Activated CD4-positive, alpha-beta T cell treated with anti-CD3 and anti-CD28 coated beads, Interleukin-2, amount 50 U/mL, for 4 hours (primary cell): ENCODE data around the gene TMEM229B.

Experiments used
- DNase-seq, 2 experiments: peaks; one replicate each; pipeline ENCODE4 v3.0.0-alpha.2; 2020

TMEM229B gene

DNA sequence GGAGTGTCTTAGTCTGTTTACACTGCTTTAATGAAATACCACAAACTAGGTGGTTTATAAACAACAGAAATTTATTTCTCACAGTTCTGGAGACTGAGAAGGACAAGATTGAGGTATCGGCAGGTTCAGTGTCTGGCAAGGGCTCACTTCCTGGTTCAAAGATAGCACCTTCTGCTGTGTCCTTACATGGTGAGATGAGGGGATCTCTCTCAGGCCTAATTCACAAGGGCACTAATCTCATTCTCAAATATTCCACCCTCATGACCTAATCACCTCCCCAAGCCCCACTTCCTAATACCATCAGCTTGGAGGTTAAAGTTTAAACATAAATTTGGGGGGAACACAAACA, 41.5 kb downstream of the TMEM229B start:
- no peak for DNase-seq

DNA sequence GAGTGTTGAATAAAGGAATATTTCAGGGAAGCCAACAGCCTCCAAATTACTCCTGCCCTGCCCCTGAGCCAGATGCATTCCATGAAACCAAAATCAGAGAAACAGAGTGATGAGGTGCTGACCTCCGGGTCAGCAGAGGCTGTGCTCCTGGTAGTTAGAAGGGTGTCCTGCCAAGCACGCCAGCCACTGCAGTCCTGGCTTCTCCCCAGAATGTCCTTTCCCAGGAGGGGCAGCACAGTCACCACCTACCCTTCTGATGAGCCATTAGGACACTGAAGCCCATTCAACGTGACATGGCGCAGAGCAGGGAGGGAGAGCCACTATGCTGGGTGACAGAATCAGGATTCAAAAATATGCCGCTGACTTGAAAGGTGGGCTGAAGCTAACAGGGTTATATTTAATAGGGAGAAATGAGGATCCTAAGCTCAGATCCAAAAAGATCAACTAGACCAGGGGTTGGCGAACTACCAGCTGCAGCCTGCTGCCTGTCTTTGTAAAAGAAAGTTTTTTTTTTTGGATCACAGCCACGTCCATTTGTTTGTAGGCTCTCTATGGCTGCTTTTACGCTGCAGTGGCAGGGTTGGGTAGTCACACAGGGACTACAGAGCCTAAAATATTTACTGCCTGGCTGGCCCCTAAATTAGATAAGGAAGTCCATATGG, 42.0 kb downstream of the TMEM229B start:
- no peak for DNase-seq

DNA sequence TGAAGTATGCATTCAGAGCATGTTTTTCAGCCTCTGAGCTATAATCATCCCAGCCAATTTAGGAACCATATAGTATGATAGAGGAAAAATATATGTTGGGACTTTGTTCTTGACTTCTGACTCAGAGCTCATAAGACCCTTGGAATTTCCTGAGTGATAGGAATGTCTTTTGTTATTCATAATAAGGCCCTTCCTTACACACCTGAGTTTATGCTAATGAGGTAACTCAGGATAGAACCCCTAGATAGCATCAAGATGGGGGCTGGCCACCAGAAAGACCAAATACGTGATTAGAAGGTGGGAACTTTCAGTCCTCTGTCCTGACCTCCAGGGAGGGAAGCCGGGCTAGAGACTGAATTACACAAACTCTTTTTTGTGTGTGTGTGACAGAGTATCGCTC, 44.1 kb downstream of the TMEM229B start:
- no peak for DNase-seq

DNA sequence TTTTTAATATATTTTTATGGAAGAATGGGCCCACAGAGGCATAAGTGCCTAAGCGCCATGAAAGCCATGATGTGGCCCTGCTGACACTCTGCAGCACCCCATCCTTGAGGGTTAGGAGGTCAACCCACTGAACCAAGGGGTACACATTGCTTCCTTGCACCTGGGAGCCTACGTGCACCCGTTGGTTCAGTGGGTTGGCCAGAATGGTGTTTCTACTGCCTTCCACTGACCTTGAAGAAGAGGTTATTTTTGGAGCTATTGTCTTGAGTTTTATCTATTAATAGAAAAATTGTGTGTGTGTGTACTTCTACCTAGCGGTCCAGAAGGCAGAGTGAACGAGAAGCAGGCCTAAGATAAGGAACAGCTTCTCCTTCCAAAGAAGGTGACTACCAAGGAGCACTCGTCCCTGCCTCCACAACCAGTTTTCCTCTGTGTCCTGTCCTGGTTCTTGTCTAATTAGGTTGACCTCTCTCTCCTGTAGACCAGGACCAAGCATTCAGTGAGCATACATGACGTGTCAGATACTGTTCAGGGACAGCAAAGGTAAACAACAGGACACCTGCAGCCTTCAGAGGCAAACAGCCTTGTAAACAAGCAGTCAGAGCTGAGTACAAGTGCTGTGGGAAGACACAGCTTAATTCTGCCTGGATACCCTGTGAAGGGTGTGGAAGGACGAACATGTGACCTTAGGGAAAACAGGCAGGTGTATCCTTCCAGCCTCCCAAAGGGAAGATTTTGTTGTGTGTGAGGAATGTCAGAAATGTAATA, 46.2 kb downstream of the TMEM229B start:
- no peak for DNase-seq

DNA sequence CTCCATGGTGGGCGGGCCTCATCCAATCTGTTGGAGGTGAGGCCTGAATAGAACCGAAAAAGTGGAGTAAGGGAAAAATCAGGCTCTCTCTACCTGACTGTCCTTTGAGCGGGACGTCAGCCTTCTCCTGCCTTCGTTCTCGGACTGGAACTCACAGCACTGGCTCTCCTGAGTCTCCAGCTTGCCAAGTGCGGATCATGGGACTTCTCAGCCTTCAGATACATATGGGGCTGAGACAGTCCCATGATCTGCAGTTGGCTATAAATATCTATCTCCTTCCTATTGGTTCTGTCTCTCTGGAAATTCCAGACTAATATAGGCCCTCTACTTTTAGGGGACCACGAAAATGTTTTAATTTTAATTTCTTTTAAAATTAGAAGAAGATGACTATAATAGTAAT, 46.8 kb downstream of the TMEM229B start:
- DNase-seq: no peak

DNA sequence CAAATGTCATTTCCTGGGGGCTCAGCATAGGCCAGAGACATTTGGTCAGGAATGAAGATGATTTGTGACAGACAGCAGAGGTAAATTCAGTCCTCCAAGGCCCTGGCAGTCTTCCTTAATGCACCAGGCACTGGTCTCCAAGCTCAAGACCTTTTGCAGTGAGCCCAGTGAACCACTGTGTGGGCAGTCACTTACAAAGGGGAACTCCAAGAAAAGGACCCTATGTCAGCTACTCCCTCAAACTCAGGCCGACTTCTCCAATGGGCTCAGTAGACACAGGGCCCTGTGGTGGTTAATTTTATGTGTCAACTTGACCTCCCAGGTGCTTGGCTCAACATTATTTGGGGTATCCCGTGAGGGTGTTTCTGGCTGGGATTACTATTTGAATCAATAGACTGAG, 47.3 kb downstream of the TMEM229B start:
- no peak for DNase-seq

DNA sequence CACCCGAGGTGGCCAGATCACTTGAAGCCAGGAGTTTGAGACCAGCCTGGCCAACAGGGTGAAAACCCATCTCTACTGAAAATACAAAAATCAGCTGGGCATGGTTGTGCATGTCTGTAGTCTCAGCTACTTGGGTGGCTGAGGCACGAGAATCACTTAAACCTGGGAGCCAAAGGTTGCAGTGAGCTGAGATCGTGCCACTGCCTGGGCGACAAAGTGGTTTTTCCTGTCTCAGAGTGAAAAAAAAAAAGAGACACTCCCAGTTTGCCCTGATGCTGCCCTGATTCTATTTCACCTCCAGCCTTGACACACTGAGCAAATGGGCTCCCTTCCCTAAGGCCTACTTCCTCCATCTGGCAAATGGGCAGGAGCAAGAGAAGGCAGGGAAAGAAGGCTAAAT, 48.0 kb downstream of the TMEM229B start:
- no peak for DNase-seq

DNA sequence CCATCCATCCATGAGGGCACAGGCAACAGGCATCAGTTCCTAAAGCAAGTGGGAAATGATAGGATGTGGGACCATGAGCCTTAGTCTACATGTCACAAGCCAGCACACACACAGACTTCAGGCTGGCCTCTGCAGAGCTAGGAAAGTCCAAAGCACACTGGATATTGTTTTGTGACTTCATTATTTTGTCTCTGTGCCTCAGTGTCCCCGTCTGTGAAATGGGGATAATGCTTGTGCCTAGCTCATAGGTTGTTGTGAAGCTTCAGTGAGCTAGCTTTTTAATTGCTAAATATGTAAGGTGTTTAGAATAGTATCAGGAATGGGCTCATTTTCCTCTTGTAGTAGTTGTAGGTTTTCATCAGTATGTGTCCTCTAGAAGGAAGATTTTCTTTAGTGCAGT, 49.6 kb downstream of the TMEM229B start:
- no peak for DNase-seq

DNA sequence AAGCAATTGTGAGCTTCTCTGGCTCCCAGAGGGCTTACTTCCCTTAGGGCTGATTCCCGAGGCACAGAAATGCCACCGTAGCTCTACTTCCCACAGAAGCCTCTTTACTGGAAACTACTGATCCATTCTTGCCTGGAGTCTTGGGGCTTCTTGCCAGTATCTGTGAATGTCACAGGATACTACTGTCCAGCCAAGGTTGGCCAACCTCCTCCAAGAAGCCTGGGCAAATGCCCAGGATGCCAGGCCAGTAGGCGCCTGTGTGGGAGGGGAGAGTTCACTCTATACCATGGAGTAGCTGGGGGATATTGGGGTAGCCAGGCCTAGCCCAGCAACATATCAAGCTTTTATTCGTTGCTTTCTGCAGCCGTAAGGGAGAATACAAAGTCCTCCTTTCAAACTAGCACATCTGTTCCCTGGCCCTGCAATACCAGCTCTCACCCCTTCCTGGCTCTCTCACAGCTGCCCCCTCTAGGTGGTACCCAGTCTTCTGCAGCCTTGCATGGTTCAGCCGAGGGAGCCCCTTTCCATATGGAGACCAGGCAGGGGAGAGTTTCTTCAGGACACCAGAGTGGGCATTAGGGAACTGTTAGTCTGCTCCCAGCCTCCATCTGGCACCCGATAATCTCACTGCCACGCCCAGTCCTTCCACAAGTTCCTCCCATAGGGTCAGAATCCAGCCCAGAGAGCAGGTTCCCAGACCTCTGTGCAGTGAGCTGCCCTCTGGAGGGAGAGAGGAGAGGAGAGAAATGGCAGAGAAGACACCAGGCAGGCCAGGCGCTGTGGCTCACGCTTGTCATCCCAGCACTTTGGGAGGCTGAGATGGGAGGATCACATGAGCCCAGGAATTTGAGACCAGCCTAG, 52.3 kb downstream of the TMEM229B start:
- no peak for DNase-seq

DNA sequence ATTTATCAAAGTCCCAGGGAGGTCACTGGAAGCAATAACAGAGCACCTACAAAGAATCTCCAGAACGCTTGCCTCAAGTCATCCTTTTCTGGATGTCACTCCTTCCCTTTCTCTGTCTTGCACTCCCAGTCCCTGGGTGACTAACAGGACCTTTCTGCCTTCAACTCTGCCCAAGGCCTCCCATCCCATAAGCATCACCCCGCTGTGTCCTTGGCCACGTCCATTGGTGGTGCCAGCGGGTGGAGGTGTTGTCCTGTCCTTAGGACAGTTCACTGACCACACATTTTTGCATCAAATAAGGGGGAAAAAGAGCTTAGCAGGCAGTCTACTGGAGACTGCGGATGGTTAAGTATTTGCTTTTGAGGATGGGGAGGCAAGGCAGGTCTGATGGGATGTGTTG, 52.9 kb downstream of the TMEM229B start:
- no peak for DNase-seq

DNA sequence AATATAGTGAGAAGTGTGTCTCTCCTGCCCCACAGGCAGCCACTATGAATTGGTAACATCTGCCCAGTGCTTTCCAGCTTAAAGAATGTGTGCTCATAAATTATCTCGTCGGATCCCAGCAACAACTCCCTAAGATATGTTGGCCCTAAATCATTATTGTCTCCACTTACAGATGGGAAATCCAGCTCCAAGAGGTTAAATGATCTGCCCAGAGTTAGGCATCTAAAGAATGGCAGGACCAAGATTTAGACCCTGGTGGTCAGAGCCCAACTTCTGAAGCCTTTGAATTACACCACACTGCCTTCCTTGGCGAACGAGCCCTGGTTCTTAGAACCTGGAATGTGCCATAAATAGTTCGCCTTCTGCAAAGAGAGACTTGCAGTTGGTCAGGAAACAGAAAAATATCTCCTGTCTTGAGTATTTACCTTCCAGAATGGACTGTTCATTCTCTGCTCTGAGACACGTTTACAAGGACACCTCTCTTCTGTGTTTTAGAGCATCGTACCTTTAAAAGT, 56.4 kb downstream of the TMEM229B start:
- no peak for DNase-seq

DNA sequence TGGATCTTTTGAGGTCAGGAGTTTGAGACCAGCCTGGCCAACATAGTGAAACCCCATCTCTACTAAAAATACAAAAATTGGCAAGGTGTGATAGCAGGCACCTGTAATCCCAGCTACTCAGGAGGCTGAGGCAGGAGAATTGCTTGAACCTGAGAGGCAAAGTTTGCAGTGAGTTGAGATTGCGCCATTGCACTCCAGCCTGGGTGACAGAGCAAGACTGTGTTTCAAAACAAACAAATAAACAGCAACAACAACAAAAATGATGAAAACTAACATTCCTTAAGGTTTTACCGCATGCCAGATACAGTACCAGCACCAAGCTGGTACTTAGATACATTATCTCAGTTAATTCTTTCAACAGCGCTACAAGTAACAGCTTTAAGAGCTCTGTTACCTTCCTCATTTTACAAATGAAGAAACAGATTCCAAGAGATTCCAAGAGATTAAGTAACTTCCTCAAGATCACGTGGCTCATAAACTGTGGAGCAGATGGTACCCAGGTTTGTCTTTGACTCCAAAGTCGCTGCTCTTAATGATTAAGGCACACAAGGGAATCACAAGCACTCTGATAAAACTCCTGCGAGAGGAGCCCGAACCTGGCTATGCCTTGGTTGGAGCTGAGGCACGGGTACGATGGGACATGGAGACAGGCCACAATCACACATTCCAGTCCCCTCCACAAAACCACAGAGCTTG, 58.9 kb downstream of the TMEM229B start:
- no peak for DNase-seq

DNA sequence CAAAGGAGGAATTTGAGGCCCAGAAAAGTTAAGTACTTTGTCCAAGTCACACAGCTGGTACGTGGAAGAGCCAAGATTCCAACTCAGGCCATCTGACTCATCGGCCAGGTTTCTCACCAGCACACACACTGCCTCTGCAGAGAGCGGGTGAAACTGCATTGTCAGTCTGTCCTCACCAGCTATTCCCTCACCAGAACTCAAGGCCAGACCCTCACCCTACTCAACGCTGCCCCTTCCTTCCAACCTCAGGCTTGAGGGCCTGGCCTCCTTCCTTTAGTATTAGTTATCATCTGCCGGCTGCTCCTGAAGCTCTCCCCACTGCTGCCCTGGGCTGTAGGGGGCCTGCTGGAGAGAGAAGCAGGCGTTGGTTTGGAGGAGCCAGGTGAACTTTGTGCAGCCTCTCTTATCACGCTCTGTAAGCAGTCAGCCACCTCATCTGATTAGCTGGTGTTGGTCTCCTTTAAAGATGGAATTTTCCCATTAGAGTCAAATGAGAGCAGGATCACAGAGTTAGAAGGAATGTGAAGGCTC, 60.0 kb downstream of the TMEM229B start:
- no peak for DNase-seq

DNA sequence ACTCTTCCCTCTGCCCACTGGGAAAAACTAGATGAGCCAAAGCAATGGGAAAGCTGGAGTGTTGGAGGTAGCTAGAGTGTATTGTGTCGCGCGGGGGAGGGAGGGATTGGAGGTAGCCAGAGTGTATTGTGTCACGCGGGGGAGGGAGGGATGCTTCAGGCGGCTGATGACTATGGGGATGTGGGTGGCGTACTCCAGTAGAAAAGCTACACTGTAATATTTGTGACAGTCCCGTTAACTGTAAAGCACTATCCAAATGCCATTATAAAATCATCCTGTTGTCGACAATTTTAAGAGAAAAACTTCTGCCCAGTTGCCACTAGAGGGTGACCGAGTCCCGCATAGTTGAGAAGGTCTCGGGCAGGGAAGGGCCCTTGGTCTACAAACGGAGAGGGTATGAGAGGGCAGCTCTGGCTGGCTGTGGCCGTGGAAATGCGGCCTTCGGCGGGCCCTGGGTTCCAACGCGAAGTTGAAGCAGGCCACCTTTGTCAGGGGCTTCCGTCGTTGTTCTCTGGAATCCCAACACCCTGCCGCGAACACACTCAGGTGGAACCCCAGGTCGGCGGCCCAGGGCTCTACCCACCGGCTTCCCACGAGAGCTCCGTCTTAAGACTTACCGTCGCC, 61.4 kb downstream of the TMEM229B start:
- DNase-seq: peak; percentile 64 to 65

DNA sequence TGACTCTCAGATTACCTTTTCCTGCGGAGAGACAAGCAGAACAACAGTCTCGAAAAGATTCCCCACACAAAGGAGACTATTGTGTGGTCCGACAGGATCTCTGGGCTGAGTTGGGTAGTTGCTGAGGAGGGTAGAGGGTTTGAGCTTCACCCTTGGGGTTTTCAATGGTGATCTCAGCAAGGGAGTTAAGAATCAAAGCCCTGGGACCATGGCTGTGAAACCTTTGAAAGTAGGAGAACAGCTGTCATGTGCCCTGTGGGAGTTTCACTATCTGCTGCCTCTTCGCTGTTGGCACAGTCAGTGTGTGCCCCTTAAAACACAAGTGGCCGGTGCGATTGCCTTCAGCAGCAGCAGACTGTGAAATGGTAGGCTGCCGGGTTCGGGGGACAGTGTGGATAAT, 62.4 kb downstream of the TMEM229B start:
- DNase-seq: no peak

DNA sequence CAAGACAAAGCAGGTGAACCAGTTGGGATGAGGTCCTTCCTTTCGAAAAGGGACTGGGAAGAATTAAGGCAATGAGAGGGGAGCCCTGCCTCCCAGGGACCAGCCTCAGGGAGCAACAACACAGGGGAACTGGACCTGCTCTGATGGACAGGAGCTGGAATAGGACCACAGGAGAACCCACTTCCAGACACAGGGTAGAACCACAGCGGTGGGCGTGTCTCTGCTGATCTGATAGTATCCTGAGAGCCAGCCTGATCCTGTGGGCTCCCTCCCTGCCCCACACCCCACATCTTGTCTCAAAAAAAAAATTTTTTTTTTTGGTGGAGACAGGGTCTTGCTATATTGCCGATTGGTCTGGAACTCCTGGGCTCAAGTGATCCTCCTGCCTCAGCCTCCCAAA, 62.9 kb downstream of the TMEM229B start:
- DNase-seq: no peak

DNA sequence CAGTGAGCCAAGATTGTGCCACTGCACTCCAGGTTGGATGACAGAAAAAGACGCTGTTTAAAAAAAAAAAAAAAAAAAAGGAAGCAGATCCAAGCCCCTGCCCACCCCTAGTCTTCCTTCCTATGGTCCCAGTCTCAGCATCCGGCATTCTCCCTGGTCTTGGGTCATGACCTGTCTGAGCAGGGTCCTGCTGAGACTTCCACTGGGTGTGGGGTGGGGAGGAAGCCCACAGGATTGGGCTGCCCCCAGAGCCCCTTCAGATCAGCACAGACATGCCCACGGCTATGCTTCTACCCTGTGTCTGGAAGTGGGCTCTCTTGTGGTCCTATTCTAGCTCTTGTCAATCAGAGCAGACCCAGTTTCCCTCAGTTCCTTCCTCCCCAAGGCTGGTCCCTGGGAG, 64.0 kb downstream of the TMEM229B start:
- no peak for DNase-seq

DNA sequence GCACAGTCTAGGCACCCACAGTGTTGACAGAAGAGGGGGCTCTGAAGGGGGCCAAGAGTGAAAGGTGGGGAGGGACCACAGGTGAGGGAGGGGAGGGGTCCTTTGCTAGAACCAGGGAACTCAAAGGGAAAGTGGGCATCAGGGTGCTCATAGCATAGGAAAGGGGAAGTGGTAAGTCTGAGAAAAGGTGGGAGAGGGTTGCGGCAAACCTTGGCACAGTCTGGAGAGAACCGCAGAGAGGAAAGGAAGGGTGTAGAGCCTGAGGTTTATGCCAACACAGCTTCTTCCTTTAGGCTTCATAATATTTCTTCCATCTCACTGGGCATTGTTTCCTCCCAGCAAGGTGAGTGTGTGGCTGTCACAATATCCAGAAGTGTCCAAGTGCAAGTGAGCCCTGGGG, 65.1 kb downstream of the TMEM229B start:
- no peak for DNase-seq

DNA sequence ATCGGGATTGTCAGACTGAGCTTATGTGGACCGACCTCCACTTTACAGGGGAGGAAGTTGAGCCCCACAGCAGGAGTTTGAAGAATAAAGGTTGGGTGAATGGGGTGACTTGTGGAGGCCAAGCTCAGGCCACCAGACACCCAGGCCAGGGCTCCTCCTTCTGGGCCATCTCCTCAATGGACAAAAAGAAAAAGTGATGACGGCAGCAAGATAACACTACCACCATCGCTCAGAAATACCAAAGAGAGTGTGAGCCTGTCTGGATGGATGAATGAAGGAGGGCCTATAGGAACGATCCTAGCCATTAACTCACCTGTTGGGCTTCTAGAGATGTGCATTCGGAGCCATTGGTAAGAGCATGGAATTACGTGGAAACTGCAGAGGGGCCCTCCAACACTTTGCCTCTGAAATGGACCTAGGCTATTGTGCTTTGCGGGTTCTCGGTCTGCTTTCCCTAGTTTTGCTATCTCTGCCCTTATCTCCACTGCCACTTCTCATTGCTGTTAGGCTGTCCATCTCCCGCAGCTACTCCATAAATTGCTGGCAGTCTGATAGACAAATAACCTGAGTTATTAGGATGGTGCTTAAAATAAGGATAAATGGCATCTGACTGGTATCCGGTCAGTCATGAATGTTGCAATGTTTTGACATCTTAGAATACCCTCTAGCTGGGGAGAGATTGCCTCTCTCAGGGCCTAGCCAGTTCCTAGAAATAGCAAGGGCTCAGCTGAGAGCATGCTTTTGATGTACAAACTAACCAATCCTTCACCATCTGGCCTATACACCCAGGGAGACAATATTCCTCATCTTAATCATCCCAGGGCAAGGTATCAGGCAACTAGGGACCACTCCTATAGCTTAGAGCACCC, 66.9 kb downstream of the TMEM229B start:
- DNase-seq: no peak
